OCI-LY1 (cell line): ENCODE data around the gene SIK1.

Experiments used
- H2AFZ ChIP-seq: fragments of 200-600 bp; sonication (generic), shearing (Covaris generic); 2 replicates; pipeline ENCODE4 v1.6.0; 2014; ENCODE audit warnings: antibody characterized with exemption, mild to moderate bottlenecking, low read length
- H3F3A ChIP-seq: fragments of 200-600 bp; sonication (generic), shearing (Covaris generic); 2 replicates; pipeline ENCODE4 v1.6.0; 2014; ENCODE audit warnings: mild to moderate bottlenecking, antibody characterized with exemption, low read length, moderate library complexity; ENCODE audit not compliant: insufficient read depth
- H3K27ac ChIP-seq: fragments of 200-600 bp; sonication (generic); 2 replicates; pipeline ENCODE4 v1.5.1; 2014; ENCODE audit warnings: low read length, mixed run types, mild to moderate bottlenecking, low read depth; ENCODE audit not compliant: poor library complexity, severe bottlenecking
- H3K27me3 ChIP-seq: fragments of 200-600 bp; sonication (generic); 2 replicates; pipeline ENCODE4 v1.6.0; 2014; ENCODE audit warnings: antibody characterized with exemption, mild to moderate bottlenecking, low read length, moderate library complexity; ENCODE audit not compliant: insufficient read depth
- H3K36me3 ChIP-seq: fragments of 200-600 bp; sonication (generic); 2 replicates; pipeline ENCODE4 v1.6.1; 2014; ENCODE audit warnings: mild to moderate bottlenecking, antibody characterized with exemption, low read length, moderate library complexity, mixed read lengths; ENCODE audit not compliant: insufficient read depth
- H3K4me1 ChIP-seq: fragments of 200-600 bp; sonication (generic); 2 replicates; pipeline ENCODE4 v1.5.1; 2014; ENCODE audit warnings: mild to moderate bottlenecking, low read length, moderate library complexity; ENCODE audit not compliant: insufficient read depth, severe bottlenecking
- H3K4me2 ChIP-seq: fragments of 200-600 bp; sonication (generic), shearing (Covaris generic); 2 replicates; pipeline ENCODE4 v1.6.1; 2014; ENCODE audit warnings: low read length
- H3K4me3 ChIP-seq: fragments of 200-600 bp; sonication (generic); 2 replicates; pipeline ENCODE4 v1.5.1; 2014; ENCODE audit warnings: low read length, low read depth, mild to moderate bottlenecking, mixed read lengths; ENCODE audit not compliant: poor library complexity, severe bottlenecking
- H3K79me2 ChIP-seq: fragments of 200-600 bp; shearing (Covaris generic); 2 replicates; pipeline ENCODE4 v1.6.1; 2016; ENCODE audit warnings: mixed run types, low read length, mixed read lengths; ENCODE audit not compliant: insufficient read depth
- H3K9ac ChIP-seq: fragments of 200-600 bp; sonication (generic), shearing (Covaris generic); 2 replicates; pipeline ENCODE4 v1.6.1; 2014; ENCODE audit warnings: mild to moderate bottlenecking, low read length, mixed read lengths
- H3K9me2 ChIP-seq: fragments of 200-600 bp; sonication (generic), shearing (Covaris generic); 2 replicates; pipeline ENCODE4 v1.6.1; 2014; ENCODE audit warnings: low read depth, mild to moderate bottlenecking, low read length, mixed read lengths
- H3K9me3 ChIP-seq: fragments of 200-600 bp; shearing (Covaris generic); 2 replicates; pipeline ENCODE4 v1.6.1; 2014; ENCODE audit warnings: low read length, mixed read lengths
- H4K20me1 ChIP-seq: fragments of 200-600 bp; sonication (generic), shearing (Covaris generic); 2 replicates; pipeline ENCODE4 v1.6.0; 2016; ENCODE audit warnings: mild to moderate bottlenecking, low read length; ENCODE audit not compliant: insufficient read depth
- CTCF ChIP-seq: fragments of 200-600 bp; sonication (generic), shearing (Covaris generic); IDR thresholded peaks from 2 replicates; pipeline ENCODE4 v1.5.1; 2017; ENCODE audit warnings: mild to moderate bottlenecking, antibody characterized with exemption, low read length, moderate library complexity, mixed read lengths
- EZH2 ChIP-seq: fragments of 200-600 bp; sonication (generic), shearing (Covaris generic); IDR thresholded peaks from 2 replicates; pipeline ENCODE4 v1.8.0; 2017; ENCODE audit warnings: borderline replicate concordance, mixed run types, mild to moderate bottlenecking, antibody characterized with exemption, low read length, moderate library complexity, mixed read lengths

SIK1 gene

GRCh38 chr21:43368685-43369084 is 58.2 kb downstream of the SIK1 start:
- H4K20me1 ChIP-seq, result no peaks in the 10 kb centered on the region
- no peaks in the 10 kb centered on the region for H3K36me3 ChIP-seq
- no peak overlapping the region for H3K27ac ChIP-seq
- H3K9me3 ChIP-seq, result no peaks in the 10 kb centered on the region
- H3K27me3 ChIP-seq, result peaks cover 8% of the 10 kb centered on the region; the same call in 1 of the 2 replicates
- H3K4me1 ChIP-seq, result peaks cover 12% of the 10 kb centered on the region
- no peaks in the 10 kb centered on the region for H3F3A ChIP-seq
- no peaks in the 10 kb centered on the region for H3K9me2 ChIP-seq
- no peaks in the 10 kb centered on the region for H3K79me2 ChIP-seq
- no peak overlapping the region for H3K9ac ChIP-seq
- H3K4me2 ChIP-seq, result no peak overlapping the region
- no peak overlapping the region for H3K4me3 ChIP-seq
- no peak for TF ChIP-seq EZH2
- no peak for TF ChIP-seq CTCF
- H2AFZ ChIP-seq, result no peak overlapping the region

DNA sequence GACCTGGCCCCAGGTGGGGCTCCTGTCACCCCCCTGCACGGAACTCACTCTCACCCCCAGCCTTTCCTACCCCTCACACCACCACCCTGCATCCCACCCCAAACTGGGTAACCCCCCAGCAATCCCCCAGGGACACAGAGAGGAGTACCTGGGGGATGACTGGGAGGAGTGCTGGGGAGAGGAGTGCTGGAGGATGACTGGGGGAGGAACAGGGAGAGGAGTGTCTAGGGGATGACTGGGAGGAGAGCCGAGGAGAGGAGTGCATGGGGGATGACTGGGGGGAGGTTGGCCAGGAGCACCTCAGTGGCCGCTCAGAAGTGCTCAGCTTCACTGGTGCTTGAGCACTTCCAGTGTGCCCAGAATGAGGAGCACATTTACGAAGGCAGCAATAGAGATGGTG is 59.1 kb downstream of the SIK1 start:
- Histone ChIP-seq H3K4me3 (no peak overlapping the region), H3K36me3 (no peaks in the 10 kb centered on the region), H3K27ac (no peak overlapping the region), H3K4me2 (no peak overlapping the region), H3K9ac (no peak overlapping the region), H4K20me1 (no peaks in the 10 kb centered on the region), H3K9me3 (no peaks in the 10 kb centered on the region), H3F3A (no peaks in the 10 kb centered on the region), H3K4me1 (peaks cover 16% of the 10 kb centered on the region), H2AFZ (no peak overlapping the region), H3K27me3 (peaks cover 3% of the 10 kb centered on the region; the same call in 1 of the 2 replicates), H3K79me2 (no peaks in the 10 kb centered on the region), H3K9me2 (no peaks in the 10 kb centered on the region)
- TF ChIP-seq CTCF (no peak), EZH2 (no peak)

GRCh38 chr21:43367296-43367695 is 59.6 kb downstream of the SIK1 start:
- no peak for TF ChIP-seq EZH2
- no peaks in the 10 kb centered on the region for H3K79me2 ChIP-seq
- H3K36me3 ChIP-seq, result no peaks in the 10 kb centered on the region
- peaks cover 3% of the 10 kb centered on the region; the same call in 1 of the 2 replicates for H3K27me3 ChIP-seq
- no peaks in the 10 kb centered on the region for H3K9me2 ChIP-seq
- no peaks in the 10 kb centered on the region for H3K9me3 ChIP-seq
- H2AFZ ChIP-seq, result no peak overlapping the region
- no peak overlapping the region for H3K27ac ChIP-seq
- H3F3A ChIP-seq, result no peaks in the 10 kb centered on the region
- H4K20me1 ChIP-seq, result no peaks in the 10 kb centered on the region
- no peak overlapping the region for H3K4me2 ChIP-seq
- no peak overlapping the region for H3K9ac ChIP-seq
- peaks cover 22% of the 10 kb centered on the region for H3K4me1 ChIP-seq
- no peak overlapping the region for H3K4me3 ChIP-seq

GRCh38 chr21:43366656-43367055 is 60.3 kb downstream of the SIK1 start:
- no peak overlapping the region for H2AFZ ChIP-seq
- H3K79me2 ChIP-seq, result no peaks in the 10 kb centered on the region
- H3K9ac ChIP-seq, result no peak overlapping the region
- no peaks in the 10 kb centered on the region for H3K9me2 ChIP-seq
- no peaks in the 10 kb centered on the region for H3F3A ChIP-seq
- H3K27ac ChIP-seq, result no peak overlapping the region
- no peak for TF ChIP-seq CTCF
- no peak for TF ChIP-seq EZH2
- H3K4me2 ChIP-seq, result no peak overlapping the region
- no peaks in the 10 kb centered on the region for H3K36me3 ChIP-seq
- no peak overlapping the region for H3K4me3 ChIP-seq
- peaks cover 3% of the 10 kb centered on the region; the same call in 1 of the 2 replicates for H3K27me3 ChIP-seq
- no peaks in the 10 kb centered on the region for H3K9me3 ChIP-seq
- no peaks in the 10 kb centered on the region for H4K20me1 ChIP-seq
- peaks cover 28% of the 10 kb centered on the region for H3K4me1 ChIP-seq
